Skeletal muscle tissue (tissue), 4 donors: ENCODE measurements around the gene KLHDC8B. TPM values are rescaled to one million over a fixed set of nuclear protein-coding genes. Genes with fewer than 3 reads are reported as not detected.

Experiments
- H3K27ac ChIP-seq: one replicate; pipeline ENCODE4 v1.7.0; 2013; ENCODE audit warnings: mild to moderate bottlenecking, low read depth, low read length, inconsistent platforms
- H3K27me3 ChIP-seq, 3 donors: one replicate each; pipeline ENCODE4 v1.7.0; 2013; ENCODE audit warnings: low read length in 3 of 3; ENCODE audit not compliant: control insufficient read depth in 3 of 3, insufficient read depth in 3 of 3
- H3K36me3 ChIP-seq, 3 donors: one replicate each; pipeline ENCODE4 v1.7.0; 2013; ENCODE audit warnings: low read length in 3 of 3; ENCODE audit not compliant: control insufficient read depth in 3 of 3, insufficient read depth in 3 of 3
- H3K4me1 ChIP-seq, 3 donors: one replicate each; pipeline ENCODE4 v1.7.0; 2013; ENCODE audit warnings: low read length in 3 of 3, mild to moderate bottlenecking in 3 of 3; ENCODE audit not compliant: control insufficient read depth in 3 of 3, insufficient read depth in 3 of 3
- H3K4me3 ChIP-seq, 3 donors: one replicate each; pipeline ENCODE4 v1.7.0; 2013; ENCODE audit warnings: low read length in 3 of 3
- H3K9ac ChIP-seq, 3 donors: one replicate each; pipeline ENCODE4 v1.7.0; 2013; ENCODE audit warnings: low read length in 3 of 3, mild to moderate bottlenecking in 3 of 3, moderate library complexity in 2 of 3, low read depth in 1 of 3
- H3K9me3 ChIP-seq, 3 donors: one replicate each; pipeline ENCODE4 v1.7.0; 2013; ENCODE audit warnings: low read length in 3 of 3; ENCODE audit not compliant: control insufficient read depth in 3 of 3
- total RNA-seq: library from RNA; depleted of rRNA; stranded (reverse); fragments of >200 nt; gene quantifications from one replicate; pipeline ENCODE4 v1.2.3, GENCODE V29; 2014
- donor health status: Osteomylitis.

The KLHDC8B gene
- total RNA-seq, 1 donor from 2014 or later: 83.5 TPM

- no peak overlapping the region for H3K4me3 ChIP-seq
- H3K36me3 ChIP-seq: peaks cover 2 to 5% (median 4%) of the 10 kb centered on the region in 3 donors
- peaks cover 6 to 11% (median 6%) of the 10 kb centered on the region in 3 donors for H3K4me1 ChIP-seq
- H3K9me3 ChIP-seq: no peaks in the 10 kb centered on the region
- no peak overlapping the region for H3K9ac ChIP-seq
- no peak overlapping the region for H3K27ac ChIP-seq
- no peaks in the 10 kb centered on the region for H3K27me3 ChIP-seq
Measured at GRCh38 chr3:49157289-49157688, 14.1 kb upstream of the KLHDC8B start.

- Histone ChIP-seq H3K9ac (no peak overlapping the region), H3K27ac (no peak overlapping the region), H3K4me1 (peaks cover 6 to 16% (median 12%) of the 10 kb centered on the region in 3 donors), H3K9me3 (no peaks in the 10 kb centered on the region), H3K4me3 (no peak overlapping the region), H3K36me3 (peaks cover 8 to 13% (median 11%) of the 10 kb centered on the region in 3 donors), H3K27me3 (no peaks in the 10 kb centered on the region)
Measured at GRCh38 chr3:49158103-49158709, 13.2 kb upstream of the KLHDC8B start.

- peaks cover 6 to 18% (median 17%) of the 10 kb centered on the region in 3 donors for H3K4me1 ChIP-seq
- H3K36me3 ChIP-seq: peaks cover 14 to 19% (median 17%) of the 10 kb centered on the region in 3 donors
- H3K9me3 ChIP-seq: no peaks in the 10 kb centered on the region
- no peaks in the 10 kb centered on the region for H3K27me3 ChIP-seq
- H3K9ac ChIP-seq: no peak overlapping the region
- no peak overlapping the region for H3K4me3 ChIP-seq
- H3K27ac ChIP-seq: no peak overlapping the region
Measured at GRCh38 chr3:49158792-49159191, 12.6 kb upstream of the KLHDC8B start.

- Histone ChIP-seq H3K27me3 (no peaks in the 10 kb centered on the region), H3K9me3 (no peaks in the 10 kb centered on the region), H3K36me3 (peaks cover 19 to 24% (median 22%) of the 10 kb centered on the region in 3 donors), H3K27ac (no peak overlapping the region), H3K4me1 (peaks cover 15 to 36% (median 32%) of the 10 kb centered on the region in 3 donors), H3K4me3 (no peak overlapping the region), H3K9ac (no peak overlapping the region)
Measured at GRCh38 chr3:49161197-49161596, 10.2 kb upstream of the KLHDC8B start.

GRCh38 chr3:49161808-49162530 is 9.4 kb upstream of the KLHDC8B start:
- Histone ChIP-seq H3K27me3 (no peaks in the 10 kb centered on the region), H3K36me3 (peaks cover 19 to 24% (median 22%) of the 10 kb centered on the region in 3 donors), H3K9ac (no peak overlapping the region), H3K4me1 (peaks cover 22 to 44% (median 40%) of the 10 kb centered on the region in 3 donors), H3K27ac (no peak overlapping the region), H3K9me3 (peaks cover 0 to 4% (median 0%) of the 10 kb centered on the region in 3 donors), H3K4me3 (no peak overlapping the region)

GRCh38 chr3:49162751-49163419 is 8.5 kb upstream of the KLHDC8B start:
- Histone ChIP-seq H3K9ac (no peak overlapping the region), H3K27me3 (no peaks in the 10 kb centered on the region), H3K9me3 (peaks cover 0 to 4% (median 0%) of the 10 kb centered on the region in 3 donors), H3K4me1 (peaks cover 24 to 49% (median 40%) of the 10 kb centered on the region in 3 donors), H3K27ac (no peak overlapping the region), H3K36me3 (peaks cover 19 to 24% (median 22%) of the 10 kb centered on the region in 3 donors), H3K4me3 (no peak overlapping the region)

GRCh38 chr3:49163609-49164008 is 7.8 kb upstream of the KLHDC8B start:
- Histone ChIP-seq H3K27ac (no peak overlapping the region), H3K36me3 (peaks cover 19 to 24% (median 22%) of the 10 kb centered on the region in 3 donors), H3K9me3 (peaks cover 0 to 4% (median 0%) of the 10 kb centered on the region in 3 donors), H3K4me3 (no peak overlapping the region), H3K4me1 (peaks cover 24 to 49% (median 40%) of the 10 kb centered on the region in 3 donors), H3K27me3 (no peaks in the 10 kb centered on the region), H3K9ac (no peak overlapping the region)

GRCh38 chr3:49164983-49165720 is 6.2 kb upstream of the KLHDC8B start:
- H3K27me3 ChIP-seq: no peaks in the 10 kb centered on the region
- H3K4me3 ChIP-seq: peak overlapping the region; percentile 89 to 94 (median 91)
- H3K4me1 ChIP-seq: peaks cover 24 to 49% (median 40%) of the 10 kb centered on the region in 3 donors
- peak overlapping the region; percentile 90 to 93 (median 92) for H3K9ac ChIP-seq
- H3K27ac ChIP-seq: peak overlapping the region; percentile 87
- H3K9me3 ChIP-seq: peaks cover 0 to 4% (median 0%) of the 10 kb centered on the region in 3 donors
- peaks cover 19 to 24% (median 22%) of the 10 kb centered on the region in 3 donors for H3K36me3 ChIP-seq
